ENCODE measurements around the gene BMERB1.

BMERB1 gene

DNA sequence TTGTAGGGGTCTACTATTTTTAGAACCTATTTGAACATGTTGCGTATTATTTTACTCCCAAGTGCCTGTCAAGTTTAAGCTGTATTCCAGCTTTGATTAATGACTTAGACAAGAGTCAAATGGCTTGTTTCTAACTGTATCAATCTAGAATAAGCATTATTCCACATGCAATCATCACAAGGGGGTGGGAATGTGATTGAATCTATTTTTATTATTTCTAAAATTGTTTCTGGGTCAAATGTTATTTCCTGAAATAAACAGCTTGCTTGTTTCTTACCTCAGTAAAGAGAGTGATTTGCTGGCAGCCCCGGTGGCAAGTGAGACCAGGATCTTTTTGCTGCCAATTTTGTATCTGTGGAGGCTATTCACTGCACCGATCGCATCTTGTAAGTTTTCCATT is 187.1 kb downstream of the BMERB1 start:
- no peak for DNase-seq

DNA sequence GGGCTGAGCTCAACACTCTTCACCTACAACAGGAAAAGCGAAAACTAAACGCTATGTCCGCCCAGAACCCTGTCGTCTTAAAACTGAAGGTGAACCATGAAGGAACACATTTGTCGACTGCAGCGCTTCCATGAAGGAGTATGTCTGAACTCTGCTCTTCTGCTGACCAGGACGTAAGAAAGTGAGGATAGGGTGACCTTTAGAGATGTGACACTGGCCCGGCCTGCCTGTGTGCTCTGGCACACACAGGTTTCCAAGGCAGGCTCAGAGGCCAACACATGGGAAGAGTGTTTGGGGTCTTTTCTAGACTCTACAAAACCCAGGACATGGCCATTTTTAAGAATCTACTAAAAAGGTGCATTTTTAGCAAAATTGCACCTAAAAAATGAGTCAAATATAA is 187.5 kb downstream of the BMERB1 start:
- no peak for DNase-seq

DNA sequence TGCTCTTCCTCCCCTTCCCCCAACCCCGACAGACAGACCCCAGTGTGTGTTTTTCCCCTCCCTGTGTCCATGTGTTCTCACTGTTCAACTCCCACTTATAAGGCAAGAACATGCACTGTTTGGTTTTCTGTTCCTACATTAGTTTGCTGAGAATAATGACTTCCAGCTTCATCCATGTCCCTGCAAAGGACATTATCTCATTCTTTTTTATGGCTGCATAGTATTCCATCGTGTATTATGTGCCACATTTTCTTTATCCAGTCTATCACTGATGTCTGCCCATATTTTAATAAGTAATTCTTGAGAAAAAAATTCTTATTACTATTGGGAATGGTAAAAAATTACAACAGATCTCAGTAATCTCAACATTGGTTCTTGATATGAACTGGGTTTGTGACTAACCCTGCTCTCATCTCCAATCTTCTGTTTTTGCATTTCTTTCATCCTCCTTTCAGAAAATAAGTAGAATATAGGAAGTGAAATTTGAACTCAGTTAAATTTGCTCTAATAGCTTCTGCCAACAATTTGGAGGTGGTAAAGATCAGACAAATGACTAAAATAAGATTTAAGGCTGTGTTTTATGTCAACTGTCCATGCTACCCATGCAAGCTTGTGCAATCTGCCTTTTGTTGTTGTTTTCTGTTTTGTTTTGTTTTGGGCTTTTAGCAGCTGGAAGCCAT is 197.5 kb downstream of the BMERB1 start:
- DNase-seq = no peak

DNA sequence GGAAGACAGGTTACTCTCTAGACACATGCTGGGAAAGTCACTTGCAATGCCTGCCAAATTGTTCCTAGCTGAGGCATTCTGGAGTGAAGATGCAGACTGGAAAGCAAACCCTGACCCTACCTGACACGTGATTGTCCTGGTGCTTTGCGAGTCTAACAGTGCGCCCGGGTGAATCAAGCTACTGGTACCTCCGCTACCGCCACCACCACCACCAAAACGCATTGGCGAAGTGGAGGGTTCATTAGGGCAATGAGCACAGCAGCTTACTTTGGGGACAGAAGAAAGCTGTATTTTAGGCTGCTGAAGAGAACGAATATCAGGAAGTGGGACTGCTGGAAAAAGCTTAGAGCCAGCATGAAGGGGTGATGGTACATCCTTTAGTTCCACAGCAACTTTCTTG is 201.5 kb downstream of the BMERB1 start:
- DNase-seq = no peak

DNA sequence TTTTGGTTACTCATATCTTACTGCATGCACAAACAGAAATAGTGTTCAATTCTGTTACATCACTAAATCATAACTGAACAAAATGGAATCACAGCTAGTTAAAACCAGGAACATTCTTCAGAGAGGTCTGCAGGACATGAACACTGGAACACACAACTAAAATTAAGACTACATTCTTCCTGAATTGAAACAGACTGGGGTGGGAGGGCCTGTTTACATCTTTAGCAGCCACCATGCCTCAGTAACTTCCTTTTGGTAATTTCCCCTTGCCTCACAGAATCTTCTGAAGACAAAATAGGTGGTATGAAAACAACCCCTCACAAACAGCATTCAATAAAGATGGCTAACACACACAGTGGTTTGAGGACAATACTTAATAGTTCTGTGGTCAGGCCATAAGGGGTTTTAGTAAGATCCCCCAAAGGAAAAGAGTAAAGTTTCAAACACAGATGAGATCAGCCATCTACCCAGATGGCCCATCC is 202.0 kb downstream of the BMERB1 start:
- no peak for DNase-seq

Data from left hindlimb (tissue), 1 donor.